Hepatocyte (in vitro differentiated cells): ENCODE measurements around the gene TP53I13. TPM values are rescaled to one million over a fixed set of nuclear protein-coding genes. Genes with fewer than 3 reads are reported as not detected.
A peak's percentile ranks its signal among the peaks of the same experiment; 100 is the strongest.

Experiments used
- DNase-seq: peaks from one replicate; pipeline ENCODE4 v3.0.0-alpha.2; 2016; ENCODE audit warnings: low spot score
- H2AFZ ChIP-seq: fragments of 200-600 bp; sonication (generic); 2 replicates; pipeline ENCODE4 v1.6.0; 2016; ENCODE audit warnings: antibody characterized with exemption, mild to moderate bottlenecking
- H3K27ac ChIP-seq: fragments of 200-600 bp; sonication (generic); 2 replicates; pipeline ENCODE4 v1.5.1; 2016; ENCODE audit warnings: mild to moderate bottlenecking
- H3K27me3 ChIP-seq: fragments of 200-600 bp; sonication (generic); 2 replicates; pipeline ENCODE4 v1.6.1; 2016
- H3K36me3 ChIP-seq: fragments of 200-600 bp; sonication (generic); replicated peaks from 2 replicates; pipeline ENCODE4 v1.5.1; 2016; ENCODE audit warnings: low read depth; ENCODE audit not compliant: insufficient read depth
- H3K4me1 ChIP-seq: fragments of 200-600 bp; sonication (generic); 2 replicates; pipeline ENCODE4 v1.5.1; 2016; ENCODE audit warnings: mild to moderate bottlenecking, moderate library complexity; ENCODE audit not compliant: insufficient read depth
- H3K4me2 ChIP-seq: fragments of 200-600 bp; sonication (generic); 2 replicates; pipeline ENCODE4 v1.6.0; 2016
- H3K4me3 ChIP-seq: fragments of 200-600 bp; sonication (generic); 2 replicates; pipeline ENCODE4 v1.5.1; 2016; ENCODE audit warnings: mild to moderate bottlenecking
- H3K79me2 ChIP-seq: fragments of 200-600 bp; sonication (generic); 2 replicates; pipeline ENCODE4 v1.6.0; 2017; ENCODE audit warnings: mild to moderate bottlenecking
- H3K9me2 ChIP-seq: fragments of 200-600 bp; sonication (generic); replicated peaks from 2 replicates; pipeline ENCODE4 v1.6.0; 2017; ENCODE audit warnings: mild to moderate bottlenecking; ENCODE audit not compliant: insufficient read depth
- H3K9me3 ChIP-seq: fragments of 200-600 bp; sonication (generic); 2 replicates; pipeline ENCODE4 v1.5.1; 2016; ENCODE audit warnings: low read depth, mild to moderate bottlenecking
- H4K20me1 ChIP-seq: fragments of 200-600 bp; sonication (generic); 2 replicates; pipeline ENCODE4 v1.6.0; 2016; ENCODE audit warnings: mild to moderate bottlenecking; ENCODE audit not compliant: insufficient read depth, poor library complexity, severe bottlenecking
- EZH2 ChIP-seq: fragments of 200-600 bp; sonication (generic); IDR thresholded peaks from 2 replicates; pipeline ENCODE4 v1.6.1; 2016; ENCODE audit warnings: antibody characterized with exemption, mild to moderate bottlenecking, borderline replicate concordance
- EZH2phosphoT487 ChIP-seq: fragments of 200-600 bp; sonication (generic); IDR thresholded peaks from one replicate; pipeline ENCODE4 v1.6.1; 2018; ENCODE audit warnings: antibody characterized with exemption, mild to moderate bottlenecking, low read depth, moderate library complexity; ENCODE audit not compliant: unreplicated experiment, severe bottlenecking
- WGBS: methylation state at CpG from one replicate; pipeline ENCODE4 v1.1.6; 2016; ENCODE audit warnings: low lambda C conversion rate; ENCODE audit errors: missing lambda C conversion rate; 5-methylcytosine and 5-hydroxymethylcytosine counted together
- polyA plus RNA-seq: library from polyadenylated mRNA; unstranded; fragments of >200 nt; fragmentation: Nextera tagmentation; extraction: Ambion mirVana; gene quantifications from 2 replicates; pipeline ENCODE4 v1.2.1, GENCODE V29; 2016
- total RNA-seq: library from RNA; depleted of rRNA; stranded (reverse); fragments of >200 nt; gene quantifications from 2 replicates; pipeline ENCODE4 v1.2.3, GENCODE V29; 2014
- TF ChIP-seq, protein P1 (sequence below): fragments of 200-600 bp; sonication (generic); IDR thresholded peaks from 2 replicates; pipeline ENCODE4 v1.5.1; 2016; ENCODE audit warnings: antibody characterized with exemption, mild to moderate bottlenecking; ENCODE audit not compliant: poor library complexity

TP53I13 gene
- total and polyA plus RNA-seq, 2 experiments from 2014 or later, result 43.4 to 92.9 TPM

DNA sequence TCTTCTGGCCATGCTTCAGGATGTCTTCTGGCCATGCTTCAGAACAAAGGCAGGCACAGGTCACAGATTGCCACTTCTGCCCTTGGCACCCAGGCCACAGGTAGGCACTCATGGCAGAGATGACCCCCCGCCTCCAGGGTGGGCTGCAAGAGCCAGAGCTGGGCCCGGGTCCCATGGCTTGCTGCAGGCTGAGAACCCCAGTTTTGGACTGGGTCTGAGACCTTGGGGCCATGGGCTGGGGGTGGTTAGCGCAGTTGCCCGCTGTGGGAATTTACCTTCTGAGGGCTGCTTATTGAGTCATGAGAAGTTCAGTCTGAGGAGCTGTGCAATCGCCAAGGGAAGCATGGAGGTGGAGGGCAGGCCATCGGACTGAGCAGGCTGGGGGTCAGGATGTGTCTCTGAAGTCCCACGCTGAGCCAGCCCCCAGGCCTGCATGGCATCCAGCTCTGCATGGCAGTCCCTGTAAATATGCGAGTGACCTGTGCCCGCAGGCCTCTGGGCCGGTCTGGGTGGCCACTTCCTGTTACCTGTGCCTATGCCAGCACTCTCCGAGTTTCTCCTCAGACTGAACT is 26.1 kb downstream of the TP53I13 start:
- no peak overlapping the region for H3K27ac ChIP-seq
- no peak for TF ChIP-seq EZH2
- no peak overlapping the region for H2AFZ ChIP-seq
- H3K4me1 ChIP-seq, result peaks cover 42% of the 10 kb centered on the region
- H3K79me2 ChIP-seq, result peaks cover 7% of the 10 kb centered on the region
- WGBS, result 90% methylated on average over 11 of the region's 11 CpGs
- H3K9me2 ChIP-seq, result no peaks in the 10 kb centered on the region
- no peak overlapping the region for H3K4me3 ChIP-seq
- peak overlapping the region; percentile 99 for H3K4me2 ChIP-seq
- no peaks in the 10 kb centered on the region for H3K36me3 ChIP-seq
- H3K9me3 ChIP-seq, result no peaks in the 10 kb centered on the region
- DNase-seq, result no peak
- no peaks in the 10 kb centered on the region for H4K20me1 ChIP-seq
- no peaks in the 10 kb centered on the region for H3K27me3 ChIP-seq

DNA sequence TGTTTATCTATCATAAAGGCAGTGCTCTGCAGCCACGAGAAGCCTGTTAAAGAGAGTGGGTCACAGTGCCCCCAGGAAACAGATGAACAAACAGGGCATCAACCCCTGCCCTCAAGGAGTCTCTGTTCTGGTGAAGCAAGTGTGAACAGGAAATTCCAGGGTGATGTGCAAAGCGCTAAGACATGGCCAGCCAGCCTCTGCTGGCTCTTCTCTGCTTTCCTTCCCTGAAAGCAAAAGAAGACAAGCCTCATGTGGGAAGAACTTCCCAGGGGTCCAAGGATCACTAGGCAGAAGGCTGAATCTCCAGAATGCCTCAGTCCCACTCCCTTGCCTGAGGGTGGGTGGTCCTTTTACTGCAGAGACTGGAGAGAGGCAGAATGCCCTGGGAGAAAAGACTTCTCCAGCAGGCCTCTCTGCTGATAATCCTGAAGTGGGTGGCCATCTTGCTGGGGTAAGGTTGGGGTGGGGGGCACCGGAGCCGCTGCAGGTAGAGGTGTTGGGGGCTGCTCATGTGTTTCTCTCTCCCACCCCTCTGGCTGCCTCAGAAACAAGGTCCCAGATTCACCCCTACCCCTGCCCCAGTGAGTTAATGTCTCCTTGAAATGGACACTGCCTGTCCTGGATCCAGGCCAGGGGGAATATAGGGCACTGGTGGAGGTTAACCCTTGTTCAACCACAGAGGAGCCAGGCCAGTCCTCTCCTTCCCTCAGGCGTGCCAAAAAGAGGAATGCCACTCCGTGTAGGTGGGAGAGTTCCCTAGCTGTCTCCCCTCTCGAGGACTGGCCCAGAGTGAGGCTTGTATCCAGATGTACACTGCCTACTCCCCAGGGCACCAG is 26.8 kb downstream of the TP53I13 start:
- no peaks in the 10 kb centered on the region for H3K9me2 ChIP-seq
- WGBS, result 58% methylated on average over 7 of the region's 7 CpGs
- no peak overlapping the region for H3K4me2 ChIP-seq
- no peaks in the 10 kb centered on the region for H4K20me1 ChIP-seq
- TF ChIP-seq, protein P1, sequence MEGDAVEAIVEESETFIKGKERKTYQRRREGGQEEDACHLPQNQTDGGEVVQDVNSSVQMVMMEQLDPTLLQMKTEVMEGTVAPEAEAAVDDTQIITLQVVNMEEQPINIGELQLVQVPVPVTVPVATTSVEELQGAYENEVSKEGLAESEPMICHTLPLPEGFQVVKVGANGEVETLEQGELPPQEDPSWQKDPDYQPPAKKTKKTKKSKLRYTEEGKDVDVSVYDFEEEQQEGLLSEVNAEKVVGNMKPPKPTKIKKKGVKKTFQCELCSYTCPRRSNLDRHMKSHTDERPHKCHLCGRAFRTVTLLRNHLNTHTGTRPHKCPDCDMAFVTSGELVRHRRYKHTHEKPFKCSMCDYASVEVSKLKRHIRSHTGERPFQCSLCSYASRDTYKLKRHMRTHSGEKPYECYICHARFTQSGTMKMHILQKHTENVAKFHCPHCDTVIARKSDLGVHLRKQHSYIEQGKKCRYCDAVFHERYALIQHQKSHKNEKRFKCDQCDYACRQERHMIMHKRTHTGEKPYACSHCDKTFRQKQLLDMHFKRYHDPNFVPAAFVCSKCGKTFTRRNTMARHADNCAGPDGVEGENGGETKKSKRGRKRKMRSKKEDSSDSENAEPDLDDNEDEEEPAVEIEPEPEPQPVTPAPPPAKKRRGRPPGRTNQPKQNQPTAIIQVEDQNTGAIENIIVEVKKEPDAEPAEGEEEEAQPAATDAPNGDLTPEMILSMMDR, result no peak
- no peak for TF ChIP-seq EZH2phosphoT487
- no peak for TF ChIP-seq EZH2
- no peaks in the 10 kb centered on the region for H3K27me3 ChIP-seq
- peaks cover 7% of the 10 kb centered on the region for H3K79me2 ChIP-seq
- no peak for DNase-seq
- no peaks in the 10 kb centered on the region for H3K9me3 ChIP-seq
- H3K36me3 ChIP-seq, result no peaks in the 10 kb centered on the region
- no peak overlapping the region for H3K4me3 ChIP-seq
- no peak overlapping the region for H3K27ac ChIP-seq
- H2AFZ ChIP-seq, result no peak overlapping the region
- H3K4me1 ChIP-seq, result peaks cover 36% of the 10 kb centered on the region

DNA sequence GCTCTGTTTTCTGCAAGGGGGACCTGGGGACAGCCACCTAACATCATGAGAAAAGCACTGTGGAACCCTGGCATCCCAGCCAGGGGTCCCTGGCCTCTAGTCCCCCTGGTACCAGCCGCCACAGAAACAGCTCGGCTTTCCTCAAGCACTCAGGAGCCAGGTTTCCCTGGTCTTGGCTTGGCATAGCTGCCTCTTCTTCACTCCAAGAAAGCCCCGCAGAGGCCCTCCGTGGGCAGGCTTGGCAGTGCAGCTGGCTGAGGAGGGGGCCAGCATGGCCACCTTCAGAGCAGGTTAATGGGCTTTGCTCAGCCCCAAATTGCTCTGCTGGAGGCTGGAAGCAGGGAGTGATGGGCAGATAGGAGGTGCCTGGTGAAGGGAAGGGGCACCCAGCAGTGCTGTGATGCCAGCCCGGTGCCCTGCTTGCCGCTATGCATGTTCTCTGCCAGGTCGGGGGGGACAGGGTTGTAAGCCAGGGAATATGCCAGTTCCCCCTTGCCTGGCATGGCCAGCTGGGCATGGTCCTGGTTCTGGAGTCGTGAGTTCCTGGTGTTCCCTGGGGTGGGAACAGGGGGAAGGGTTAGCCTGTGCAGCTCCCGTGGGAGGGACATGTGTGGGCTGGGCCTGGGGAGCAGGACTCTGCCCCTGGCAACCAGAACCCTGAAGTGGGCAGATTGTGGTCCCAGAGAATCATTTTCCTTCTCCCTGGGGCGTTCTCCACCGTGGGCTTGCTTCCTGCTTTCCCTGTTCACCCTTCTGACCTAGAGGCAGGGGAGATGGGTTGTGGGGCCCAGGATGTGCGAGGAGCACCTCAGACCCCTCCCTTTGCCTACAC is 27.7 kb downstream of the TP53I13 start:
- H3K4me2 ChIP-seq, result no peak overlapping the region

More for the DNA sequence above, 27.7 kb downstream of the TP53I13 start:
- Histone ChIP-seq H3K36me3 (no peaks in the 10 kb centered on the region), H3K79me2 (peaks cover 7% of the 10 kb centered on the region), H3K9me3 (no peaks in the 10 kb centered on the region), H3K27me3 (no peaks in the 10 kb centered on the region), H3K27ac (no peak overlapping the region), H4K20me1 (no peaks in the 10 kb centered on the region), H3K4me3 (no peak overlapping the region), H2AFZ (no peak overlapping the region), H3K9me2 (no peaks in the 10 kb centered on the region), H3K4me1 (peaks cover 29% of the 10 kb centered on the region)
- DNase-seq, result no peak
- TF ChIP-seq, protein P1, result no peak
- no peak for TF ChIP-seq EZH2
- no peak for TF ChIP-seq EZH2phosphoT487
- WGBS, result 80% methylated on average over 12 of the region's 12 CpGs
